GM18868 (cell line): ENCODE measurements around the gene SEMA5B.

Experiments used
- ATAC-seq: cut with Tn5 transposase; IDR thresholded peaks from one replicate; pipeline ENCODE4 v1.9.1; 2021; ENCODE audit warnings: mild to moderate bottlenecking, moderate library complexity; ENCODE audit not compliant: unreplicated experiment

The SEMA5B gene

GRCh38 chr3:122996038-122996580 is 31.5 kb downstream of the SEMA5B start:
- no peak for ATAC-seq

DNA sequence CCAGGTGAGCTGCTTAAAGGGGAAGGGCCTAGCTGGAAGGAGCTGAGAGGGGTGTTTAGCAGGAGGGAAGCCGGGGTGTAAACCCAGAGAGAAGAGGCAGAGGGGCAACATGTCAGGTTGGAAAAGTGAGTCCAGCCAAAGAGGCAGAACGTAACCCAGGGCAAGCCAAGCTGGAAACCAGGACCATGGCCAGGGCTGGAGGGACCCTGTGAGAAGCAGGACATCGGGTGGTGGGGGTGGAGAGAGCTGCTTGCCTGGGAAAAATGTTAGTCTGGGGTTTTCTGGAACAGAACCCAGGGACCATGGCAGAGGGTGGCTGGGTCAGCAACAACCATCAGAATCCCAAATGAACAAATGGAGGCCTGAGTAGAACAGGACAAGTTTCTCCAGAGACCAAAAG is 32.6 kb downstream of the SEMA5B start:
- no peak for ATAC-seq

DNA sequence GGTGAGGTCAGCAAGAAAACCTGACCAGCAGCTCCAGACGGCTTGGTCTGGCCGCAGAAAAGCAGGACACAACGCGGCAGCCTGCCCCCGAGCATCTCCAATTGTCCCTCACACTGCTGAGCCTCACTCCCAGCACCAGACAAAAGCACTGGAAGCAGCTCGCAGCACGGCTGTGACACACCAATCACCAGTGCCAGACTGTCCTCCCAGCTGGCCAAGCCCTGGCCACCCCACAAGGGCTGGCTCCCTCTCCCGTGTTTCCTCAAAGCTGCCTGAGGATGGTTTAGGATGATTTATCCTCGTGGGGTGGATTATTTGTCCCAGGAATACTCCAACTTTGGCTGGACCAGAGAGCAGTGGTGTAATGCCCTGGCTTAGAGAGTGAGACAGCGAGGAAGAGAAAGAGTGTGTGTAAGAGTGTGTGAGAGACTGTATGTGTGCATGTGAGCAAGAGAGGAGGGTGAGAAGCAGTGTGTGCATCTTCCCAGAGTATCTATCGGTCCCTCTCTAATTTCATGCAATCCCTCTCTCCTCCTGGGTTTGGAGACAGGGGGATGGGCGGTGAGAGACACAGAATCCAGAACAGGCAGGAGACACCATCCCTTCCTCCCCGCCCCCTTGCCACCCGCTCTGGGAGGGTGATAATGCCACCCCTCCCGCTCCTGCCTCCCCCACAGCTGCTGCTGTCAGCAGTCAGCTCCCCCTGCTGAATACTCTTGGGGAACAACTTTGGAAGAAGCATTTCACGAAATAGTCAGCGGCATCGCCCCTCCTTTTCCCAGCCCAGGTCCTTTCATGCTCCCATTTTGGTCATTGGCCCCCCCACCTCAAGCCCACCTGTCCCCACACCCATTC is 34.2 kb downstream of the SEMA5B start:
- ATAC-seq: no peak

GRCh38 chr3:122992676-122993075 is 34.9 kb downstream of the SEMA5B start:
- ATAC-seq: no peak

DNA sequence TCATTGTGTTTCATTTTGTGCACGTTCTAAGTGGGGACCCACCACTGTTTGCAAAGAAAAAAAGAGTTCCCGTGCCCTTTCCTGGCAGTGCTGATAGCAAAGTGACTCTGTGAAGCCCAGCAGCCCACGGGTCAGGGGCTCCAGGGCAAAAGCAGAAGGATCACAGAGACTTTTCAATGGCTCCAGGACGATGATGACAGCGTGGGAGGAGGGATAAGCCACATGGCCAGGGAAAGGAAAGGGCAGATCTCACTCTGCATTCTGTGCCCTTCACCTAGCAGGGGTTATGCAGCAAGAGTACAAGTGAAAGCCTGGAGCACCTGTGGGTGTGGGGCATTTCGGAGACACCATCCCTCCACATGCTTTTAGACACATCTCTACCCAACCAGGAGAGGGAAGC is 35.4 kb downstream of the SEMA5B start:
- no peak for ATAC-seq

DNA sequence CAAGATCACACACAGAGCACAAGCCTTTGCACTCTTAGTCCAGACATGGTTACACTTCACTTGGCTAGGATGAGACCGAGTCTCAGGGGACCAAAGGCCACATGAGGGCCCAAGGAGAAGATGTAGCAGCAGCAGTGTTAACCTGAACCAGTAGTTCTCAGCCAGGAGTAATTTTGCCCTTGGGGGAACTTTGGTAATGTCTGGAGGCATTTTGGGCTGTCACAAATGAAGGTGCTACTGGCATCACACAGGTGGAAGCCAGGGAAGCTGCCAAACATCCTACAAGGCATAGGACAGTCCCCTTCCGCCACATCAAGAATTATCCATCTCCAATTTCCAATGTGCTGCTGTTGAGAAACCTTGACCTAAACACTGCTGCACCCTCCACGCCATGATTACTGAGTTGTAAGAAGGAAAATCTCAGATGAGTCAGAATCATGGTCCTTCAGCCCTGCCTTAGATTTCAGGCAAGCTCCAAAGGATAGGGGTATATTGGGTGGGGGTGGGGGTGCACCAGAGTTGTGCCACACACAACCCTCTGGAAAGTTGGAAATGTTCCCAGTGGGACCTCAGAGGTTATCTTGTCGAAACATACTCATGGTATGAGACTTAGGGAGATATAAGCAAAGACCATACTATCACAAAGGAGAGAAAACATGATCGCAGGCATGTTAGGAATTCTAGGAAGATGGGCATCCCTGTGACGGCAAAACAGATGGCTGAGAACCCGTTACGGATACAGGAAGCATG is 36.2 kb downstream of the SEMA5B start:
- no peak for ATAC-seq

DNA sequence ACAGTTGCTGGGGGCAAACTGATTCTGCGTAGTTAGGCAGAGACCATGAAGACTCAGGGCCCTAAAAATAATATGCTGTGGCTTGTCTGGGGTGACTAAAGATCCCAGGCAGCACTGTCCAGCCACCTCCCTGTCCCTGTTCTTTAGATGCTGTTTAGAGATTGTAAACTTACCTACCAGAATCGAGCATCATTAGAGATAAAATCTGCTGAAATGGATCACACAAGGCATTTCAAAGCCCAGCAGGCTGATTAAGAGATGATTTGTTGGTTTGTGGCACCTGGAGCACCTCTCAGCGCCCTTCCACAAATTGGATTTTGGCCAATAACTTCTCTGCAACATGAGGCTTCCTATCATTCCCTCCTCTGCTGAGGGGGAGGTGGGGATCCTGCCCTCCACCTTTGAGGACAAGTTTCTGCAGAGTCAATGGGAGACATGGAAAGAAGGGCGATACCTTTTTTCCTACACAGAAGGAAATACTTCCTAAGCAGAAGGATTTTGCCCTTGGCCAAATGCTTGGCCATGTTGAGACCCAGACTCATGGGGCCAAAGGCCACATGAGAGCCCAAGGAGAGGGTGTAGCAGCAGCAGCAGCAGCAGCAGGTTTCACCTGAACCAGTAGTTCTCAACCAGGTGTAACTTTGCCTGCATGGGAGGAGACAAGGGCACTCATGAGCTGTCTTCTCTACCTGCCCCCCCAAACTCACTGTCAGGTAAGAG is 37.5 kb downstream of the SEMA5B start:
- no peak for ATAC-seq

DNA sequence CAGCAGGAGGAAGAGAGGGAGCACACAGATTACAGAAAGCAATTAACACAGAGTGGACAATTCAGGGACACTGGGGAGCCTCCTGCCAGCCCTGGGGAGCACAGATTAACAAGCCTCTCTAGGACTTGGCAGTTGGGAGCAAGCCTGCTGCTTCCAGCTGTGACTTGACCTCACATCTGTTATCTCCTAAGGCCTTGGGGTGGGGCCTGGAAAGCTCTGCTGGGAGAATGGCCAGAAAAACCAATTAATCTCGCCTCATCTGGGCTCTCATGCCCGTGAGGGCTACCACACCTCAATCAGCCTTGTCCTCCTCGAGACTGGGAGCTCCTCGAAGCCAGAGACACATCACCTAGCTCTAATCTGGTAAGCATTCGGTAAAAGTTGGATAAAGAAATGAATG is 39.1 kb downstream of the SEMA5B start:
- no peak for ATAC-seq

DNA sequence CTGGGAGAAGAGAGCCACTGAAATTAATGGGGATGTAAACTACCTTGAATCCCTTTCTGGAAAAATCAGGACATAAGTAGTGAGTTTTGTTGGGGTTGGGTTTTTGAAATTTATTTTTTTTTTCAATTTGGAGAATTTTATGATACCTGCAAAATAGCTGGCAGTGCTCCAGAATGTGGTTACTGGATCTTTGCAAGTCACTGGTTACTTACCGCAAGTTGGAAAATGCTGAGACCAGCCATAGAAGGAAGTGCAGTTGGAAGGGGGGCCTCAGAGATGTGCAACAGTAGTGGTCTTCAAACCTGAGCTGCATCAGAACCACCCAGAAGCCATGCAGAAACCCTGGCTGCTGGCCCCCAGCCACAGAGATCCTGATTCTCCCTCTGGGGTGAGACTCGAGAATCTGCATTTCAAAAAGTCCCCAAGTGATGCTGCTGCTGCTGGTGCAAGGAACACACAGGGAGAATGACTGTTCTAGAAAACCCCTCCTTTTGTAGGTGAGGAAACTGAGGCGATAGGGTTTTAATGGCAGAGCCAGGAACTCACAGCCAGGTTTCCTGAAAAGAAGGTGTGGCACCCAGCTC is 39.7 kb downstream of the SEMA5B start:
- ATAC-seq: no peak

DNA sequence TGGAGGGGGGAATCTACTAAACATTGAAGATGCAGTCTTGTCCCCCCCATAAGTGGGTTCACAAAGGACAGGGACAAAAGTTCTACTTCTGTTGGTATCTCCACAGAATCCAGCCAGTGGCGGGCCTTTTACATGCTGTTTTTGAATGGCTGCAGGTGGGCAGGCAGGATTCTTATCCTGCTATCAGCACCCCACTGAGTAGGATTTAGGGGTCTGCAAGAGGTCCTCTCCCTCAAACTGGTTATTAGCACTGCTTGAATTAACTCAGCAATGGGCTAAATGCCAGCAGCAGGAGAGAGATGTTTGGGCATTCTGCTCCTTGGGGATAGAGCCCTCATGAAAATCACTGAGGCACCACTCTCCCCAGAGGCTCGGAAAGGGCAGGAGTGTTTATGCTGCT is 40.3 kb downstream of the SEMA5B start:
- no peak for ATAC-seq

- ATAC-seq: no peak
Observed at GRCh38 chr3:122986693-122987179, 40.8 kb downstream of the SEMA5B start.

DNA sequence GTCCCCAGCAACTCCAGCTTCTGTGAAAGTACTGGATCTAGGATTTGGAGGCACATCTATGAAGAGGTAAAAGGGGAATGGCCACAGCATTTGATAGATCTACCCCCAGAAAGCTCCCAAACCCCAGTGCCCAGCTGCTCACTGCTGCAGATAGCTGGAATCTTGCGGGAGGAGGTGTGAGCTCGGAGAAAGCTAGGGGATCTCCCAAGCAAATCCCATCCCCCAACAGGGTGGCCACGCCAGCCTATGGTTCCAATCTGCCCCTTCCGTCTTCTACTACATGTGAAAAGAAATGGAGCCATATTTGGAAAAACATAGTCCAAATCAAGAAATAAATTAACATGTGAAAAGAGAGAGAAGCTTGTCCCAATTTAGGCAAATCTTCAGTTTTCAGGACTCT is 42.0 kb downstream of the SEMA5B start:
- no peak for ATAC-seq

- ATAC-seq: no peak
Observed at GRCh38 chr3:122984650-122985049, 42.9 kb downstream of the SEMA5B start.

- no peak for ATAC-seq
Observed at GRCh38 chr3:122984007-122984406, 43.6 kb downstream of the SEMA5B start.

GRCh38 chr3:122982216-122983185 is 45.1 kb downstream of the SEMA5B start:
- no peak for ATAC-seq

GRCh38 chr3:122979211-122979610 is 48.4 kb downstream of the SEMA5B start:
- ATAC-seq: no peak

GRCh38 chr3:122978569-122978968 is 49.0 kb downstream of the SEMA5B start:
- ATAC-seq: no peak

GRCh38 chr3:122977746-122978466 is 49.7 kb downstream of the SEMA5B start:
- ATAC-seq: no peak

DNA sequence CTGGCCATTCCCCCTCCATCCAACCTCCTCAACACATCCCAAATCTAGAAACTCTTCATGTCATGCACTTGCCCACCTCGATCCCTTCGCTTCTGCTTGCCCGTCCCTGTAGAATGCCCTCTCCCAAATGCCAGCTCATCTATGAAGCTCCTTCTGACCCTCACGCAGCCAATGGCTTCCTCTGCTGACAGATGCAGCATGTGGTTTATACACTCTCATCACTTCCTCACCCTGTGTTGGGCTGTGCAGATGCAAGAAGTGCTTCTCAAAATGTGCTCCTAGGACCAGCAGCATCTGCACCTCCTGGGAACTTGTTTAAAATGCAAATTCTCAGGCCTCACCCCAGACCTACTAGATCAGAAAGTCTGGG is 51.7 kb downstream of the SEMA5B start:
- ATAC-seq: peak; percentile 50
